Glomerular visceral epithelial cell (primary cell): ENCODE data around the gene CGB8.
A peak's percentile ranks its signal among the peaks of the same experiment; 100 is the strongest.
"Not testable (repeated sequence)": the region's sequence is repeated elsewhere in the genome, so short reads cannot be mapped to it uniquely, and the experiment has no call there.

Experiments
- DNase-seq: peaks from one replicate; pipeline ENCODE4 v3.0.0-alpha.2; 2016; ENCODE audit errors: extremely low spot score

Gene CGB8

GRCh38 chr19:49049011-49049410 lies at the start of gene CGB8:
TSS of gene CGB8 (minus strand) at chr19:49049111. CDS start at chr19:49048739, 372 bp downstream.
- DNase-seq: not testable (repeated sequence)

- peak; percentile 82 for DNase-seq
These were observed 48.8 kb upstream of the CGB8 start for GRCh38 chr19:49097453-49098288.

GRCh38 chr19:49094505-49095482 lies 45.9 kb upstream of the CGB8 start:
- DNase-seq: no peak

- no peak for DNase-seq
These were observed 43.8 kb upstream of the CGB8 start for GRCh38 chr19:49092686-49093085.

GRCh38 chr19:49091391-49092038 lies 42.6 kb upstream of the CGB8 start:
- no peak for DNase-seq

GRCh38 chr19:49086296-49086695 lies 37.4 kb upstream of the CGB8 start:
- DNase-seq: no peak

GRCh38 chr19:49085868-49086232 lies 36.9 kb upstream of the CGB8 start:
- no peak for DNase-seq

GRCh38 chr19:49085020-49085867 lies 36.3 kb upstream of the CGB8 start, which contains the start of gene SNRNP70:
TSS of gene SNRNP70 (plus strand) at chr19:49085451. CDS start at chr19:49086415, 964 bp downstream.
- DNase-seq: peak; percentile 100

- DNase-seq: no peak
These were observed 35.5 kb upstream of the CGB8 start for GRCh38 chr19:49084206-49085019.

GRCh38 chr19:49081273-49081672 lies 32.4 kb upstream of the CGB8 start:
- no peak for DNase-seq

- DNase-seq: no peak
These were observed 31.5 kb upstream of the CGB8 start for GRCh38 chr19:49080392-49080791.

GRCh38 chr19:49074869-49075268 lies 26.0 kb upstream of the CGB8 start:
- DNase-seq: peak; percentile 68

GRCh38 chr19:49073514-49074378 lies 24.8 kb upstream of the CGB8 start:
- peak; percentile 46 for DNase-seq

- DNase-seq: no peak
These were observed 23.1 kb upstream of the CGB8 start for GRCh38 chr19:49071860-49072547.

- DNase-seq: no peak
These were observed 21.5 kb upstream of the CGB8 start for GRCh38 chr19:49070416-49070815.

GRCh38 chr19:49069026-49069425 lies 20.1 kb upstream of the CGB8 start:
- DNase-seq: no peak

- no peak for DNase-seq
These were observed 18.6 kb upstream of the CGB8 start for GRCh38 chr19:49067554-49067953.

- no peak for DNase-seq
These were observed 17.1 kb upstream of the CGB8 start for GRCh38 chr19:49065905-49066512.
